CD1c-positive myeloid dendritic cell (primary cell): ENCODE results near the gene RFX2.
"Not testable (repeated sequence)": the region's sequence is repeated elsewhere in the genome, so short reads cannot be mapped to it uniquely, and the experiment has no call there.

Experiments
- DNase-seq: peaks from one replicate; pipeline ENCODE4 v3.0.0-alpha.2; 2016; ENCODE audit errors: extremely low spot score

Gene RFX2

GRCh38 chr19:6012426-6013170 lies 97.7 kb downstream of the RFX2 start:
- DNase-seq, result no peak

- DNase-seq, result no peak
Measured at GRCh38 chr19:6011794-6012193, 98.5 kb downstream of the RFX2 start.

- no peak for DNase-seq
Measured at GRCh38 chr19:6011206-6011605, 99.1 kb downstream of the RFX2 start.

- DNase-seq, result no peak
Measured at GRCh38 chr19:6010107-6010506, 100.2 kb downstream of the RFX2 start.

- DNase-seq, result no peak
Measured at GRCh38 chr19:6007866-6008265, 102.4 kb downstream of the RFX2 start.

GRCh38 chr19:6006896-6007295 lies 103.4 kb downstream of the RFX2 start:
- no peak for DNase-seq

GRCh38 chr19:6006070-6006446 lies 104.2 kb downstream of the RFX2 start:
- not testable (repeated sequence) for DNase-seq

- no peak for DNase-seq
Measured at GRCh38 chr19:6005321-6006069, 104.8 kb downstream of the RFX2 start.

- no peak for DNase-seq
Measured at GRCh38 chr19:6003976-6004375, 106.3 kb downstream of the RFX2 start.

- DNase-seq, result no peak
Measured at GRCh38 chr19:6002591-6002990, 107.7 kb downstream of the RFX2 start.

- no peak for DNase-seq
Measured at GRCh38 chr19:6000228-6000847, 110.0 kb downstream of the RFX2 start.

- DNase-seq, result no peak
Measured at GRCh38 chr19:5999693-6000092, 110.6 kb downstream of the RFX2 start.

GRCh38 chr19:5997371-5997770 lies 112.9 kb downstream of the RFX2 start:
- DNase-seq, result no peak

- no peak for DNase-seq
Measured at GRCh38 chr19:5996623-5997320, 113.5 kb downstream of the RFX2 start.

- no peak for DNase-seq
Measured at GRCh38 chr19:5996102-5996501, 114.2 kb downstream of the RFX2 start.

- DNase-seq, result no peak
Measured at GRCh38 chr19:5995606-5996005, 114.7 kb downstream of the RFX2 start.

GRCh38 chr19:5994405-5995165 lies 115.7 kb downstream of the RFX2 start:
- DNase-seq, result no peak

- no peak for DNase-seq
Measured at GRCh38 chr19:5993648-5994358, 116.5 kb downstream of the RFX2 start.

GRCh38 chr19:5993201-5993600 lies 117.1 kb downstream of the RFX2 start:
- no peak for DNase-seq

- DNase-seq, result no peak
Measured at GRCh38 chr19:5992756-5993155, 117.5 kb downstream of the RFX2 start.
